ENCODE results near the gene FAM222B.

- TF ChIP-seq MXI1 (IDR thresholded peaks at IDR 0.05; ENCODE audit: borderline replicate concordance, low read depth, low read length) = no peak
- TF ChIP-seq CTCF (conservative IDR thresholded peaks at IDR 0.05; ENCODE audit: low read depth, low read length) = no peak
- TF ChIP-seq FOS (IDR thresholded peaks at IDR 0.05; ENCODE audit: low read depth, low read length) = no peak
- no peak for TF ChIP-seq USF2 (IDR thresholded peaks at IDR 0.05; ENCODE audit: low read depth, low read length)
- TF ChIP-seq MAFK (IDR thresholded peaks at IDR 0.05; ENCODE audit: low read depth, low read length) = no peak
- no peak for TF ChIP-seq POLR2A (IDR thresholded peaks at IDR 0.05; ENCODE audit: low read depth, low read length)
- TF ChIP-seq CEBPB (IDR thresholded peaks at IDR 0.05; ENCODE audit: low read depth, low read length) = no peak
- no peak for TF ChIP-seq SMC3 (IDR thresholded peaks at IDR 0.05; ENCODE audit: low read depth, low read length)
- TF ChIP-seq RAD21 (IDR thresholded peaks at IDR 0.05; ENCODE audit: low read length) = no peak
- TF ChIP-seq MAZ (IDR thresholded peaks at IDR 0.05; ENCODE audit: borderline replicate concordance, low read depth, low read length) = no peak
Measured at GRCh38 chr17:28749516-28750177, 92.9 kb downstream of the FAM222B start.

All from IMR-90 (cell line).